Stimulated activated CD8-positive, alpha-beta memory T cell treated with anti-CD3 and anti-CD28 coated beads, Interleukin-4, amount 100 ng/mL, for 48 hours (primary cell): Measurements from ENCODE around the gene NBPF11.
"Not testable (repeated sequence)": the region's sequence is repeated elsewhere in the genome, so short reads cannot be mapped to it uniquely, and the experiment has no call there.

Source experiments
- DNase-seq: peaks from one replicate; pipeline ENCODE4 v3.0.0-alpha.2; 2020

The NBPF11 gene

GRCh38 chr1:148151911-148152656, at the start of gene NBPF11:
NBPF11 (minus strand) TSS chr1:148152281; CDS start chr1:148127003, 25,278 bp downstream.
- peak; percentile 87 for DNase-seq

GRCh38 chr1:148197396-148197795, 45.3 kb upstream of the NBPF11 start:
- not testable (repeated sequence) for DNase-seq

- DNase-seq = not testable (repeated sequence)
Measured at GRCh38 chr1:148196949-148197348, 44.9 kb upstream of the NBPF11 start.

GRCh38 chr1:148195115-148195514, 43.0 kb upstream of the NBPF11 start:
- not testable (repeated sequence) for DNase-seq

GRCh38 chr1:148188768-148189167, 36.7 kb upstream of the NBPF11 start:
- not testable (repeated sequence) for DNase-seq

GRCh38 chr1:148178682-148179081, 26.6 kb upstream of the NBPF11 start:
- DNase-seq = not testable (repeated sequence)

- DNase-seq = not testable (repeated sequence)
Measured at GRCh38 chr1:148175414-148175813, 23.3 kb upstream of the NBPF11 start.

- not testable (repeated sequence) for DNase-seq
Measured at GRCh38 chr1:148171995-148172394, 19.9 kb upstream of the NBPF11 start.

- no peak for DNase-seq
Measured at GRCh38 chr1:148166558-148167492, 14.7 kb upstream of the NBPF11 start.

GRCh38 chr1:148162363-148162762, 10.3 kb upstream of the NBPF11 start:
- no peak for DNase-seq

GRCh38 chr1:148161053-148161901, 9.2 kb upstream of the NBPF11 start:
- no peak for DNase-seq

- DNase-seq = no peak
Measured at GRCh38 chr1:148160343-148161052, 8.4 kb upstream of the NBPF11 start.

GRCh38 chr1:148160048-148160342, 7.9 kb upstream of the NBPF11 start:
- no peak for DNase-seq

GRCh38 chr1:148158341-148159003, 6.4 kb upstream of the NBPF11 start:
- no peak for DNase-seq

GRCh38 chr1:148157803-148158202, 5.7 kb upstream of the NBPF11 start:
- DNase-seq = not testable (repeated sequence)

GRCh38 chr1:148155494-148156275, 3.6 kb upstream of the NBPF11 start:
- not testable (repeated sequence) for DNase-seq

GRCh38 chr1:148152795-148153194, 714 bp upstream of the NBPF11 start:
- not testable (repeated sequence) for DNase-seq

GRCh38 chr1:148151371-148151819, 686 bp downstream of the NBPF11 start:
- DNase-seq = peak; percentile 49

GRCh38 chr1:148150945-148151344, 1.1 kb downstream of the NBPF11 start:
- DNase-seq = not testable (repeated sequence)

GRCh38 chr1:148150014-148150413, 2.1 kb downstream of the NBPF11 start:
- not testable (repeated sequence) for DNase-seq
